MM.1S (cell line): ENCODE measurements around the gene CABLES2.

Experiments used
- DNase-seq: peaks from one replicate; pipeline ENCODE4 v3.0.0-alpha.2; 2015
- H2AFZ ChIP-seq: fragments of 300-600 bp; sonication (generic); 2 replicates; pipeline ENCODE4 v1.6.0; 2016; ENCODE audit warnings: antibody characterized with exemption, low read length
- H3F3A ChIP-seq: fragments of 300-600 bp; sonication (generic); 2 replicates; pipeline ENCODE4 v1.6.1; 2016; ENCODE audit warnings: mild to moderate bottlenecking, antibody characterized with exemption, low read length, moderate library complexity, mixed read lengths; ENCODE audit not compliant: insufficient read depth
- H3K27ac ChIP-seq: fragments of 300-600 bp; sonication (generic); 2 replicates; pipeline ENCODE4 v1.5.1; 2016; ENCODE audit warnings: mild to moderate bottlenecking, low read length
- H3K27me3 ChIP-seq: fragments of 300-600 bp; sonication (generic); replicated peaks from 2 replicates; pipeline ENCODE4 v1.6.0; 2016; ENCODE audit warnings: low read length; ENCODE audit not compliant: insufficient read depth
- H3K36me3 ChIP-seq: fragments of 300-600 bp; sonication (generic); replicated peaks from 2 replicates; pipeline ENCODE4 v1.6.1; 2016; ENCODE audit warnings: mild to moderate bottlenecking, low read length, mixed read lengths; ENCODE audit not compliant: insufficient read depth
- H3K4me1 ChIP-seq: fragments of 300-600 bp; sonication (generic); 2 replicates; pipeline ENCODE4 v1.6.1; 2016; ENCODE audit warnings: low read length, mixed read lengths
- H3K4me2 ChIP-seq: fragments of 300-600 bp; sonication (generic); 2 replicates; pipeline ENCODE4 v1.6.0; 2016; ENCODE audit warnings: low read depth, low read length
- H3K4me3 ChIP-seq: fragments of 300-600 bp; sonication (generic); 2 replicates; pipeline ENCODE4 v1.5.1; 2016; ENCODE audit warnings: low read length, mixed read lengths
- H3K79me2 ChIP-seq: fragments of 300-600 bp; sonication (generic); 2 replicates; pipeline ENCODE4 v1.6.1; 2016; ENCODE audit warnings: mixed run types, low read length, mixed read lengths
- H3K9ac ChIP-seq: fragments of 300-600 bp; sonication (generic); 2 replicates; pipeline ENCODE4 v1.6.1; 2016; ENCODE audit warnings: low read length, mixed read lengths
- H3K9me2 ChIP-seq: fragments of 300-600 bp; sonication (generic); replicated peaks from 2 replicates; pipeline ENCODE4 v1.6.1; 2016; ENCODE audit warnings: mild to moderate bottlenecking, low read length, mixed read lengths; ENCODE audit not compliant: insufficient read depth
- H3K9me3 ChIP-seq: fragments of 300-600 bp; sonication (generic); replicated peaks from 2 replicates; pipeline ENCODE4 v1.6.1; 2016; ENCODE audit warnings: mild to moderate bottlenecking, low read length, mixed read lengths; ENCODE audit not compliant: insufficient read depth
- H4K20me1 ChIP-seq: fragments of 300-600 bp; sonication (generic); 2 replicates; pipeline ENCODE4 v1.6.1; 2016; ENCODE audit warnings: mild to moderate bottlenecking, low read length, moderate library complexity, mixed read lengths; ENCODE audit not compliant: insufficient read depth
- CTCF ChIP-seq: fragments of 300-600 bp; sonication (generic); IDR thresholded peaks from 2 replicates; pipeline ENCODE4 v1.5.1; 2016; ENCODE audit warnings: antibody characterized with exemption, low read length, mixed read lengths
- EZH2 ChIP-seq: fragments of 300-600 bp; sonication (generic); optimal IDR thresholded peaks from 2 replicates; pipeline ENCODE3; 2017; ENCODE audit warnings: low read depth, mild to moderate bottlenecking, antibody characterized with exemption, low read length, mixed read lengths
- EZH2phosphoT487 ChIP-seq: fragments of 300-600 bp; sonication (generic); IDR thresholded peaks from 2 replicates; pipeline ENCODE4 v1.6.1; 2018; ENCODE audit warnings: antibody characterized with exemption, low read length

The CABLES2 gene

GRCh38 chr20:62387933-62388635, 19.0 kb downstream of the CABLES2 start:
- Histone ChIP-seq H3K4me3 (peak overlapping the region; percentile 100), H3F3A (peaks cover 34% of the 10 kb centered on the region), H3K27me3 (no peaks in the 10 kb centered on the region), H3K4me1 (peaks cover 12% of the 10 kb centered on the region), H3K27ac (peak overlapping the region; percentile 86; the same call in 1 of the 2 replicates), H3K79me2 (peaks cover 57% of the 10 kb centered on the region), H2AFZ (no peak overlapping the region), H3K9me3 (no peaks in the 10 kb centered on the region), H3K4me2 (peak overlapping the region; percentile 98), H3K36me3 (peaks cover 17% of the 10 kb centered on the region), H3K9me2 (no peaks in the 10 kb centered on the region), H4K20me1 (no peaks in the 10 kb centered on the region), H3K9ac (peak overlapping the region; percentile 99)
- no peak for DNase-seq
- no peak for TF ChIP-seq EZH2
- TF ChIP-seq EZH2phosphoT487 = no peak
- TF ChIP-seq CTCF = no peak

- H2AFZ ChIP-seq = no peak overlapping the region
- H3K9ac ChIP-seq = peak overlapping the region; percentile 99
- peak overlapping the region; percentile 86; the same call in 1 of the 2 replicates for H3K27ac ChIP-seq
- peaks cover 17% of the 10 kb centered on the region for H3K36me3 ChIP-seq
- H3K4me3 ChIP-seq = peak overlapping the region; percentile 100
- H3K79me2 ChIP-seq = peaks cover 57% of the 10 kb centered on the region
- TF ChIP-seq CTCF = no peak
- TF ChIP-seq EZH2 = no peak
- TF ChIP-seq EZH2phosphoT487 = no peak
- peak overlapping the region; percentile 98 for H3K4me2 ChIP-seq
- no peaks in the 10 kb centered on the region for H4K20me1 ChIP-seq
- peak; percentile 19 for DNase-seq
- H3K9me3 ChIP-seq = no peaks in the 10 kb centered on the region
- H3K27me3 ChIP-seq = no peaks in the 10 kb centered on the region
- no peaks in the 10 kb centered on the region for H3K9me2 ChIP-seq
- peaks cover 15% of the 10 kb centered on the region for H3K4me1 ChIP-seq
- peaks cover 34% of the 10 kb centered on the region for H3F3A ChIP-seq
These were observed 19.7 kb downstream of the CABLES2 start for GRCh38 chr20:62387219-62387913.

- peak within 1 kb of the TSS; percentile 100 for H3K4me3 ChIP-seq
- peaks cover 16% of the 10 kb centered on the region for H3K4me1 ChIP-seq
- H3K27ac ChIP-seq = peak within 1 kb of the TSS; percentile 86
- DNase-seq = peak; percentile 95
- no peaks in the 10 kb centered on the region for H3K27me3 ChIP-seq
- peak within 1 kb of the TSS; percentile 99 for H3K9ac ChIP-seq
- peaks cover 57% of the 10 kb centered on the region for H3K79me2 ChIP-seq
- H3K36me3 ChIP-seq = peaks cover 17% of the 10 kb centered on the region
- H2AFZ ChIP-seq = peak within 1 kb of the TSS; percentile 54; the same call in 1 of the 2 replicates
- no peaks in the 10 kb centered on the region for H3K9me3 ChIP-seq
- H3K4me2 ChIP-seq = peak within 1 kb of the TSS; percentile 98
- TF ChIP-seq CTCF (no peak), EZH2phosphoT487 (no peak), EZH2 (no peak)
- H3K9me2 ChIP-seq = no peaks in the 10 kb centered on the region
- no peaks in the 10 kb centered on the region for H4K20me1 ChIP-seq
- peaks cover 34% of the 10 kb centered on the region for H3F3A ChIP-seq
These were observed 20.5 kb downstream of the CABLES2 start, which contains the start of gene RPS21 for GRCh38 chr20:62386383-62387218. Gene RPS21 (plus strand): TSS chr20:62387103. CDS start chr20:62387339, 236 bp downstream.
